GM10266 (cell line): ENCODE data around the gene PTGER3.

Source experiments
- DNase-seq: peaks from one replicate; pipeline ENCODE4 v3.0.0; 2012; ENCODE audit errors: extremely low spot score
- CTCF ChIP-seq: IDR thresholded peaks from 2 replicates; pipeline ENCODE4 v1.5.1; 2012; ENCODE audit warnings: mild to moderate bottlenecking, low read depth; ENCODE audit not compliant: control insufficient read depth, insufficient read depth; ENCODE audit errors: missing control alignments

Gene PTGER3

GRCh38 chr1:71047635-71048607 lies at the start of gene PTGER3:
PTGER3 (minus strand) TSS chr1:71047816; CDS start chr1:71047577, 239 bp downstream.
- no peak for TF ChIP-seq CTCF
- DNase-seq: peak; percentile 38

GRCh38 chr1:71094913-71095312 lies 47.3 kb upstream of the PTGER3 start:
- DNase-seq: no peak
- no peak for TF ChIP-seq CTCF

- TF ChIP-seq CTCF: peak; percentile 16
- no peak for DNase-seq
Observed at GRCh38 chr1:71093938-71094337, 46.3 kb upstream of the PTGER3 start.

- TF ChIP-seq CTCF: no peak
- no peak for DNase-seq
Observed at GRCh38 chr1:71089536-71090270, 42.1 kb upstream of the PTGER3 start.

- no peak for TF ChIP-seq CTCF
- DNase-seq: no peak
Observed at GRCh38 chr1:71088645-71089287, 41.1 kb upstream of the PTGER3 start.

- TF ChIP-seq CTCF: no peak
- no peak for DNase-seq
Observed at GRCh38 chr1:71087713-71088112, 40.1 kb upstream of the PTGER3 start.
